ENCODE results near the gene RTP3. TPM values are rescaled to one million over a fixed set of nuclear protein-coding genes. Genes with fewer than 3 reads are reported as not detected.
A peak's percentile ranks its signal among the peaks of the same experiment; 100 is the strongest.

RTP3 gene
- total and polyA plus RNA-seq, 2 of the 4 experiments (the other 2 are of a cell fraction), result 0.18 to 0.26 TPM

GRCh38 chr3:46538803-46539442 lies 41.1 kb downstream of the RTP3 start:
- peaks cover 0 to 6% of the 10 kb centered on the region in 2 experiments; a peak in 1 of 4 replicates for H3K79me1 ChIP-seq (ENCODE audit: low read depth in 1 of 2, low read length in 2 of 2)
- no peak overlapping the region; the same call in 1 of the 2 replicates for H3K9ac ChIP-seq (ENCODE audit: low read depth, low read length)
- no CpG with 5 or more reads among the region's 14 CpGs for WGBS, 2 experiments (ENCODE audit: extremely low coverage in 2 of 2, insufficient read length in 1 of 2)
- no peaks in the 10 kb centered on the region for H4K20me1 ChIP-seq (ENCODE audit: insufficient read depth, low read length)
- peak overlapping the region; percentile 10; the same call in 1 of the 2 replicates for H3K4me2 ChIP-seq (ENCODE audit: low read depth, low read length)
- peak overlapping the region; percentile 75 for H3K4ac ChIP-seq (ENCODE audit: low read depth, low read length)
- H3K9me1 ChIP-seq (ENCODE audit: insufficient read depth, low read length), result peaks cover 30% of the 10 kb centered on the region
- peak overlapping the region; percentile 89 for H2BK20ac ChIP-seq (ENCODE audit: low read depth, low read length)
- CTCF ChIA-PET, result interaction anchor here (1.2 to 1.5 kb wide), 3 partner anchors 49 to 91 kb away, joined by 3 to 6 read pairs (median 4); no protein-coding TSS in a partner anchor
- 0 out of 2 replicates have a peak overlapping the region, but pooled peaks have one; percentile 23 for H3K56ac ChIP-seq (ENCODE audit: extremely low read depth, insufficient read depth, low read length)
- TF ChIP-seq FOS (IDR thresholded peaks at IDR 0.05; ENCODE audit: low read depth, low read length) (no peak), CHD1 (IDR thresholded peaks at IDR 0.05; ENCODE audit: low read depth, low read length) (no peak), CEBPB (IDR thresholded peaks at IDR 0.05; ENCODE audit: low read depth, low read length) (no peak), USF2 (IDR thresholded peaks at IDR 0.05; ENCODE audit: low read depth, low read length) (no peak), ELK1 (IDR thresholded peaks at IDR 0.05; ENCODE audit: borderline replicate concordance, low read depth, low read length) (no peak), POLR2A (IDR thresholded peaks at IDR 0.05; ENCODE audit: low read depth, low read length) (no peak), MAZ (IDR thresholded peaks at IDR 0.05; ENCODE audit: borderline replicate concordance, low read depth, low read length) (no peak), NFE2L2 (IDR thresholded peaks at IDR 0.05; ENCODE audit: low read depth, low read length) (no peak)
- peak overlapping the region; percentile 44 for H2AFZ ChIP-seq (replicated peaks; ENCODE audit: low read length, poor library complexity)
- H4K5ac ChIP-seq (ENCODE audit: low read depth, low read length), result peak overlapping the region; percentile 36
- H3K36me3 ChIP-seq (ENCODE audit: control insufficient read depth, insufficient read depth, low read length), result peaks cover 16% of the 10 kb centered on the region
- H3K27ac ChIP-seq (ENCODE audit: insufficient read depth, low read length), result peak overlapping the region; percentile 55
- H2AK5ac ChIP-seq (ENCODE audit: low read depth, low read length), result peak overlapping the region; percentile 71; the same call in 1 of the 2 replicates
- peak overlapping the region; percentile 48; the same call in 1 of the 2 replicates for H3K18ac ChIP-seq (ENCODE audit: low read depth, low read length)
- H3K4me1 ChIP-seq (ENCODE audit: control insufficient read depth, insufficient read depth, low read length), result peaks cover 24% of the 10 kb centered on the region
- H3K14ac ChIP-seq (replicated peaks; ENCODE audit: low read depth, low read length), result peak overlapping the region; percentile 48
- in situ Hi-C loops (cut with MboI; ENCODE audit: low sequenced_read_pairs), result no loop called here
- H2BK120ac ChIP-seq (ENCODE audit: low read depth, low read length), result peak overlapping the region; percentile 79
- H3K4me3 ChIP-seq (ENCODE audit: insufficient read depth, low read depth, low read length), result no peak overlapping the region
- intact Hi-C loops (cut with micrococcal nuclease), result no loop called here
- H4K8ac ChIP-seq (ENCODE audit: low read depth in 2 of 2, low read length in 2 of 2), result peak overlapping the region; percentile 13 to 87; a peak in 3 of 4 replicates
- BruUV-seq (replicated peaks), result no TSS peak
- no peaks in the 10 kb centered on the region for H3K9me3 ChIP-seq (ENCODE audit: control insufficient read depth, insufficient read depth, low read length)
- DNase-seq (peak; percentile 83), ATAC-seq (ENCODE audit: low read depth) (peak; percentile 81)
- peak overlapping the region; percentile 69; the same call in 2 of the 3 replicates for H2BK15ac ChIP-seq (ENCODE audit: low read depth, low read length)
- no peak overlapping the region for H2AK9ac ChIP-seq (replicated peaks; ENCODE audit: low read depth, low read length, poor library complexity)
- peak overlapping the region; percentile 79; the same call in 1 of the 2 replicates for H4K91ac ChIP-seq (ENCODE audit: insufficient read depth, low read depth, low read length)
- dilution Hi-C loops (cut with HindIII; ENCODE audit: low sequenced_read_pairs, unreplicated experiment), result no loop called here
- H3K23ac ChIP-seq (ENCODE audit: low read depth, low read length), result peak overlapping the region; percentile 58; the same call in 1 of the 2 replicates
- POLR2A ChIA-PET (ENCODE audit: unreplicated experiment), result no interaction called here
- peak overlapping the region; percentile 28 for H2BK5ac ChIP-seq (ENCODE audit: low read depth, low read length, poor library complexity, severe bottlenecking)
- no peaks in the 10 kb centered on the region for H3K27me3 ChIP-seq (ENCODE audit: control insufficient read depth, insufficient read depth, low read length)

All from IMR-90 (cell line).